T-cell (primary cell): ENCODE results near the gene PSD. TPM values are rescaled to one million over a fixed set of nuclear protein-coding genes. Genes with fewer than 3 reads are reported as not detected.
A peak's percentile ranks its signal among the peaks of the same experiment; 100 is the strongest.

Experiments used
- ATAC-seq, 4 experiments: fragments of 200-7000 bp in 3 of 4; fragments of 150-1000 bp in 1 of 4; cut with Tn5 transposase; replicated peaks in 1 of 4; 1 replicate in 3 of 4; 2 replicates in 1 of 4; pipeline ENCODE4 v1.10.0; 2021; ENCODE audit warnings: moderate library complexity in 3 of 4, mild to moderate bottlenecking in 2 of 4, moderate number of reproducible peaks in 1 of 4
- CTCF ChIA-PET, 2 donors: fragments of 300-600 bp; sonication (Branson Sonifier 250); formaldehyde crosslinking; loops; one replicate each; lab custom pipeline; 2022; ENCODE audit warnings: antibody characterized with exemption in 2 of 2; lab: Charles Lee
- POLR2A ChIA-PET, 2 donors: fragments of 300-600 bp; sonication (Branson Sonifier 250); formaldehyde crosslinking; loops; one replicate each; lab custom pipeline; 2022; ENCODE audit warnings: antibody characterized with exemption in 2 of 2; lab: Charles Lee
- DNase-seq, 35 experiments: peaks; one replicate each; pipeline versions ENCODE4 v3.0.0 to v3.0.0-alpha.2; 2013 to 2023
- H3K27ac ChIP-seq: one replicate; pipeline ENCODE4 v1.5.1; 2013; ENCODE audit warnings: low read length
- H3K27me3 ChIP-seq, 2 experiments: replicated peaks in 1 of 2; 1 replicate in 1 of 2; 2 replicates in 1 of 2; pipeline versions ENCODE4 v1.6.1 to v1.7.0; 2013; ENCODE audit warnings: low read length in 1 of 2, mixed read lengths in 1 of 2; ENCODE audit not compliant: control insufficient read depth in 2 of 2, insufficient read depth in 2 of 2; ENCODE audit errors: extremely low read depth in 1 of 2
- H3K36me3 ChIP-seq, 2 donors: 1 replicate in 1 of 2; 2 replicates in 1 of 2; pipeline versions ENCODE4 v1.6.1 to v1.7.0; 2013; ENCODE audit warnings: low read length in 1 of 2; ENCODE audit not compliant: control insufficient read depth in 2 of 2, insufficient read depth in 1 of 2; ENCODE audit errors: extremely low read depth in 1 of 2
- H3K4me1 ChIP-seq, 2 experiments: 1 replicate in 1 of 2; 2 replicates in 1 of 2; pipeline versions ENCODE4 v1.6.1 to v1.7.0; 2013; ENCODE audit warnings: low read length in 2 of 2, mixed read lengths in 1 of 2; ENCODE audit not compliant: insufficient read depth in 2 of 2, control insufficient read depth in 1 of 2; ENCODE audit errors: extremely low read depth in 1 of 2
- H3K4me3 ChIP-seq, 2 donors: 1 replicate in 1 of 2; 2 replicates in 1 of 2; pipeline versions ENCODE4 v1.5.1 to v1.7.0; 2013; ENCODE audit warnings: mild to moderate bottlenecking in 2 of 2, low read length in 1 of 2, moderate library complexity in 1 of 2; ENCODE audit not compliant: control insufficient read depth in 1 of 2; ENCODE audit errors: extremely low read depth in 1 of 2
- H3K9me3 ChIP-seq: 2 replicates; pipeline ENCODE4 v1.7.0; 2013
- H3K27ac Mint-ChIP-seq, 2 donors: one replicate each; pipeline ENCODE4 v1.8.0; 2020 to 2021; ENCODE audit warnings: mild to moderate bottlenecking in 2 of 2, mixed read lengths in 2 of 2
- H3K27me3 Mint-ChIP-seq, 2 donors: one replicate each; pipeline ENCODE4 v1.8.0; 2021 to 2022; ENCODE audit warnings: mixed read lengths in 2 of 2
- H3K36me3 Mint-ChIP-seq: one replicate; pipeline ENCODE4 v1.8.0; 2021; ENCODE audit warnings: mixed read lengths
- H3K4me1 Mint-ChIP-seq, 3 donors: one replicate each; pipeline ENCODE4 v1.8.0; 2020 to 2022; ENCODE audit warnings: mixed read lengths in 3 of 3, mild to moderate bottlenecking in 1 of 3
- H3K4me3 Mint-ChIP-seq, 3 donors: one replicate each; pipeline ENCODE4 v1.8.0; 2020 to 2022; ENCODE audit warnings: mild to moderate bottlenecking in 3 of 3, mixed read lengths in 3 of 3, moderate library complexity in 3 of 3
- H3K9me3 Mint-ChIP-seq, 3 donors: one replicate each; pipeline ENCODE4 v1.8.0; 2020 to 2022; ENCODE audit warnings: mixed read lengths in 3 of 3
- WGBS: methylation state at CpG from one replicate; pipeline ENCODE4 v1.1.5; 2013; ENCODE audit warnings: missing lambda C conversion rate; ENCODE audit not compliant: insufficient coverage; 5-methylcytosine and 5-hydroxymethylcytosine counted together
- total RNA-seq, 35 experiments: library from RNA in 6 of 35; stranded (reverse) in 6 of 35; fragments of 120-200 nt in 1 of 35; gene quantifications; one replicate each; pipeline versions ENCODE4 v1.2.1 to v1.2.4 and lab custom pipeline; 2013 to 2026

Gene PSD
- total RNA-seq, 5 donors from 2014 or later (not counting 1 experiment from before 2014, with no cell fraction given), result 8.7 to 11.8 (median 8.8) TPM

- Mint-ChIP-seq H3K9me3 (no peaks in the 10 kb centered on the region), H3K27me3 (no peaks in the 10 kb centered on the region), H3K4me1 (peaks cover 42 to 47% (median 46%) of the 10 kb centered on the region in 3 donors), H3K36me3 (peaks cover 16% of the 10 kb centered on the region), H3K27ac (peak overlapping the region; percentile 88 to 98), H3K4me3 (peak overlapping the region; percentile 86 to 96 (median 89))
- peak overlapping the region; percentile 99 for H3K27ac ChIP-seq
- WGBS, result 0% methylated on average over 18 of the region's 35 CpGs
- H3K9me3 ChIP-seq, result no peaks in the 10 kb centered on the region
- H3K4me1 ChIP-seq, result peaks cover 12 to 59% of the 10 kb centered on the region in 2 experiments
- peak overlapping the region; percentile 81 to 94 for H3K4me3 ChIP-seq
- H3K27me3 ChIP-seq, result no peaks in the 10 kb centered on the region
- POLR2A ChIA-PET, result interaction anchor here (0.5 to 1.3 kb wide), 9 partner anchors 9 to 238 kb away, joined by 3 to 8 read pairs (median 6); partner anchors contain the start of genes ACTR1A (in 1 of the 2) and CUEDC2 (in 1 of the 2)
- DNase-seq (peak in 21 of 35 experiments; percentile 22 to 82 (median 63)), ATAC-seq (peak in 1 of 4 experiments; percentile 4)
- CTCF ChIA-PET, result interaction anchor here in 1 of 2 donors (1.0 to 1.2 kb wide), 2 partner anchors 33 to 108 kb away, joined by 3 to 9 read pairs; partner anchors contain the start of genes ACTR1A and SUFU
- peaks cover 4 to 26% of the 10 kb centered on the region in 2 donors for H3K36me3 ChIP-seq
These were observed 23.7 kb downstream of the PSD start for GRCh38 chr10:102394801-102395399.

- Mint-ChIP-seq H3K4me3 (peak overlapping the region; percentile 86 to 96 (median 89)), H3K27me3 (no peaks in the 10 kb centered on the region), H3K36me3 (peaks cover 12% of the 10 kb centered on the region), H3K9me3 (no peaks in the 10 kb centered on the region), H3K27ac (peak overlapping the region; percentile 88 to 98), H3K4me1 (peaks cover 38 to 46% (median 42%) of the 10 kb centered on the region in 3 donors)
- peaks cover 2 to 25% of the 10 kb centered on the region in 2 donors for H3K36me3 ChIP-seq
- peak overlapping the region; percentile 99 for H3K27ac ChIP-seq
- H3K4me3 ChIP-seq, result peak overlapping the region; percentile 81 to 94
- no peaks in the 10 kb centered on the region for H3K27me3 ChIP-seq
- under 1% methylated on average over 71 of the region's 71 CpGs for WGBS
- ATAC-seq (peak; percentile 78 to 85 (median 83)), DNase-seq (peak; percentile 94 to 99 (median 99))
- CTCF ChIA-PET, result interaction anchor here (0.6 to 1.7 kb wide), 6 partner anchors 19 to 190 kb away, joined by 3 to 5 read pairs (median 4); no protein-coding TSS in a partner anchor
- peaks cover 10 to 53% of the 10 kb centered on the region in 2 experiments for H3K4me1 ChIP-seq
- POLR2A ChIA-PET, result interaction anchor here (0.6 to 1.5 kb wide), 6 partner anchors 12 to 237 kb away, joined by 3 to 8 read pairs (median 4); partner anchors contain the start of gene ACTR1A (in 1 of the 2)
- H3K9me3 ChIP-seq, result no peaks in the 10 kb centered on the region
These were observed 24.3 kb downstream of the PSD start for GRCh38 chr10:102394079-102394800.

- peak overlapping the region; percentile 81 to 94 for H3K4me3 ChIP-seq
- H3K27me3 ChIP-seq, result no peaks in the 10 kb centered on the region
- DNase-seq (no peak), ATAC-seq (no peak)
- H3K9me3 Mint-ChIP-seq, result no peaks in the 10 kb centered on the region
- WGBS, result 15% methylated on average over 19 of the region's 30 CpGs
- H3K27me3 Mint-ChIP-seq, result no peaks in the 10 kb centered on the region
- H3K27ac ChIP-seq, result peak overlapping the region; percentile 99
- H3K4me1 Mint-ChIP-seq, result peaks cover 34 to 42% (median 38%) of the 10 kb centered on the region in 3 donors
- peaks cover 10 to 46% of the 10 kb centered on the region in 2 experiments for H3K4me1 ChIP-seq
- peak overlapping the region; percentile 86 to 96 (median 89) for H3K4me3 Mint-ChIP-seq
- peak overlapping the region; percentile 88 to 98 for H3K27ac Mint-ChIP-seq
- peaks cover 2 to 24% of the 10 kb centered on the region in 2 donors for H3K36me3 ChIP-seq
- H3K9me3 ChIP-seq, result no peaks in the 10 kb centered on the region
- CTCF ChIA-PET, result interaction anchor here (0.6 to 1.7 kb wide), 9 partner anchors 18 to 190 kb away, joined by 3 to 5 read pairs (median 4); partner anchors contain the start of gene C10orf95 (in 1 of the 2)
- POLR2A ChIA-PET, result interaction anchor here (0.5 to 1.5 kb wide), 6 partner anchors 13 to 109 kb away, joined by 3 to 8 read pairs (median 6); partner anchors contain the start of gene ACTR1A (in 1 of the 2)
- H3K36me3 Mint-ChIP-seq, result peaks cover 12% of the 10 kb centered on the region
These were observed 25.0 kb downstream of the PSD start for GRCh38 chr10:102393411-102394078.

GRCh38 chr10:102392306-102392705 lies 26.3 kb downstream of the PSD start:
- H3K4me3 Mint-ChIP-seq, result peak overlapping the region in 1 of 3 donors; percentile 96
- CTCF ChIA-PET, result interaction anchor here in 1 of 2 donors (0.6 kb wide), 1 partner anchor 231 kb away, joined by 5 read pairs; no protein-coding TSS in a partner anchor
- H3K27ac Mint-ChIP-seq, result no peak overlapping the region
- peaks cover 5% of the 10 kb centered on the region for H3K36me3 Mint-ChIP-seq
- H3K27me3 Mint-ChIP-seq, result no peaks in the 10 kb centered on the region
- H3K9me3 Mint-ChIP-seq, result no peaks in the 10 kb centered on the region
- DNase-seq (no peak), ATAC-seq (no peak)
- H3K4me1 Mint-ChIP-seq, result peaks cover 22 to 30% (median 26%) of the 10 kb centered on the region in 3 donors
- no peak overlapping the region for H3K4me3 ChIP-seq
- no peaks in the 10 kb centered on the region for H3K9me3 ChIP-seq
- no peaks in the 10 kb centered on the region for H3K27me3 ChIP-seq
- H3K27ac ChIP-seq, result no peak overlapping the region
- POLR2A ChIA-PET, result interaction anchor here (0.5 to 0.6 kb wide), 2 partner anchors 86 to 176 kb away, joined by 5 to 8 read pairs; no protein-coding TSS in a partner anchor
- H3K36me3 ChIP-seq, result peaks cover 0 to 11% of the 10 kb centered on the region in 2 donors
- H3K4me1 ChIP-seq, result peaks cover 10 to 34% of the 10 kb centered on the region in 2 experiments
- 93% methylated on average over 3 of the region's 5 CpGs for WGBS

- WGBS, result 100% methylated on average over 2 of the region's 3 CpGs
- H3K9me3 Mint-ChIP-seq, result no peaks in the 10 kb centered on the region
- no peaks in the 10 kb centered on the region for H3K27me3 Mint-ChIP-seq
- Histone ChIP-seq H3K4me3 (no peak overlapping the region), H3K27ac (no peak overlapping the region), H3K27me3 (no peaks in the 10 kb centered on the region), H3K4me1 (peaks cover 0 to 13% of the 10 kb centered on the region in 2 experiments), H3K36me3 (no peaks in the 10 kb centered on the region), H3K9me3 (no peaks in the 10 kb centered on the region)
- ATAC-seq, result no peak
- CTCF ChIA-PET, result interaction anchor here in 1 of 2 donors (0.5 to 1.3 kb wide), 3 partner anchors 18 to 109 kb away, joined by 3 to 5 read pairs (median 3); no protein-coding TSS in a partner anchor
- H3K4me1 Mint-ChIP-seq, result peaks cover 9 to 17% (median 9%) of the 10 kb centered on the region in 3 donors
- POLR2A ChIA-PET, result interaction anchor here in 1 of 2 donors (0.7 kb wide), 1 partner anchor 105 kb away, joined by 4 read pairs; no protein-coding TSS in a partner anchor
- H3K4me3 Mint-ChIP-seq, result no peak overlapping the region
- H3K36me3 Mint-ChIP-seq, result no peaks in the 10 kb centered on the region
- H3K27ac Mint-ChIP-seq, result no peak overlapping the region
- DNase-seq, result no peak
These were observed 28.7 kb downstream of the PSD start for GRCh38 chr10:102389894-102390293.
